ENCODE data around the gene KIF2A.

Gene KIF2A

GRCh38 chr5:62376064-62376463 is 70.1 kb downstream of the KIF2A start:
- TF ChIP-seq CTCF (IDR thresholded peaks at IDR 0.05; ENCODE audit: low read length) (no peak), EZH2phosphoT487 (IDR thresholded peaks at IDR 0.05; ENCODE audit: low read length) (no peak), EZH2 (optimal IDR thresholded peaks at IDR 0.05; ENCODE audit: low read depth, low read length) (no peak)
- no peaks in the 10 kb centered on the region for H3K4me1 ChIP-seq (ENCODE audit: low read length)

DNA sequence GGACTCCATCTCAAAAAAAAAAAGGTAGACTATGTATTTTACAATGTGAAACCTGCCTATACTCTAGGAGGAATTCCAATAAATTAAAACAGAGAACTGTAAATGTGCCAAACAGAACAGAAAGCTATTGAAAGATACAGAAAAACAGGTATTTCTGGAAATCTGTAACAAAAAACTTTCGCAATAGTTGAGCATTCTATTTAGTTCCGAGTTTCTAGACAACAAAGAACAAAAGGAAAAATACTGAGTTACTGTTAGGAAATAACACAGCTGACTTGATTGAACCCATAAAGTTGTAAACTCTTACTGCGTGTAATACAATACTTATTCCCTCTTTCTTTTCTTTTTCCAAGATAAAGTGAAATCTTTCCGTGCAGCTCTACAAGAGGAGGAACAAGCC is 79.1 kb downstream of the KIF2A start:
- Histone ChIP-seq H3K4me3 (ENCODE audit: low read length) (no peak overlapping the region), H3K9me2 (replicated peaks; ENCODE audit: insufficient read depth, low read length) (no peaks in the 10 kb centered on the region), H3K36me3 (replicated peaks; ENCODE audit: insufficient read depth, low read length) (peaks cover 8% of the 10 kb centered on the region; the same call in 1 of the 2 replicates), H3K27ac (ENCODE audit: low read length) (no peak overlapping the region), H4K20me1 (ENCODE audit: insufficient read depth, low read length) (0 out of 2 replicates have a peak, but pooled peaks cover 2% of the 10 kb centered on the region), H3K9me3 (replicated peaks; ENCODE audit: insufficient read depth, low read length) (no peaks in the 10 kb centered on the region), H3F3A (ENCODE audit: insufficient read depth, low read length) (no peaks in the 10 kb centered on the region), H3K79me2 (ENCODE audit: low read length) (no peaks in the 10 kb centered on the region), H3K27me3 (replicated peaks; ENCODE audit: insufficient read depth, low read length) (no peaks in the 10 kb centered on the region), H3K9ac (ENCODE audit: low read length) (no peak overlapping the region), H3K4me1 (ENCODE audit: low read length) (no peaks in the 10 kb centered on the region), H2AFZ (ENCODE audit: low read length) (no peak overlapping the region), H3K4me2 (ENCODE audit: low read depth, low read length) (no peak overlapping the region)
- TF ChIP-seq EZH2 (optimal IDR thresholded peaks at IDR 0.05; ENCODE audit: low read depth, low read length) (no peak), CTCF (IDR thresholded peaks at IDR 0.05; ENCODE audit: low read length) (no peak), EZH2phosphoT487 (IDR thresholded peaks at IDR 0.05; ENCODE audit: low read length) (no peak)
- no peak for DNase-seq

More at GRCh38 chr5:62376064-62376463, 70.1 kb downstream of the KIF2A start:
- Histone ChIP-seq H3K27ac (ENCODE audit: low read length) (no peak overlapping the region), H2AFZ (ENCODE audit: low read length) (no peak overlapping the region), H3K4me2 (ENCODE audit: low read depth, low read length) (no peak overlapping the region), H3K79me2 (ENCODE audit: low read length) (no peaks in the 10 kb centered on the region), H3K4me3 (ENCODE audit: low read length) (no peak overlapping the region), H3K36me3 (replicated peaks; ENCODE audit: insufficient read depth, low read length) (no peaks in the 10 kb centered on the region), H3K27me3 (replicated peaks; ENCODE audit: insufficient read depth, low read length) (no peaks in the 10 kb centered on the region), H3K9ac (ENCODE audit: low read length) (no peak overlapping the region), H3F3A (ENCODE audit: insufficient read depth, low read length) (no peaks in the 10 kb centered on the region), H4K20me1 (ENCODE audit: insufficient read depth, low read length) (no peaks in the 10 kb centered on the region), H3K9me2 (replicated peaks; ENCODE audit: insufficient read depth, low read length) (no peaks in the 10 kb centered on the region), H3K9me3 (replicated peaks; ENCODE audit: insufficient read depth, low read length) (no peaks in the 10 kb centered on the region)
- no peak for DNase-seq

- Histone ChIP-seq H3K4me1 (ENCODE audit: low read length) (no peaks in the 10 kb centered on the region), H3K4me3 (ENCODE audit: low read length) (no peak overlapping the region), H2AFZ (ENCODE audit: low read length) (no peak overlapping the region), H3K79me2 (ENCODE audit: low read length) (no peaks in the 10 kb centered on the region), H4K20me1 (ENCODE audit: insufficient read depth, low read length) (0 out of 2 replicates have a peak, but pooled peaks cover 2% of the 10 kb centered on the region), H3K9ac (ENCODE audit: low read length) (no peak overlapping the region), H3K4me2 (ENCODE audit: low read depth, low read length) (no peak overlapping the region), H3K27me3 (replicated peaks; ENCODE audit: insufficient read depth, low read length) (no peaks in the 10 kb centered on the region), H3F3A (ENCODE audit: insufficient read depth, low read length) (no peaks in the 10 kb centered on the region), H3K36me3 (replicated peaks; ENCODE audit: insufficient read depth, low read length) (peaks cover 8% of the 10 kb centered on the region; the same call in 1 of the 2 replicates), H3K27ac (ENCODE audit: low read length) (no peak overlapping the region), H3K9me2 (replicated peaks; ENCODE audit: insufficient read depth, low read length) (no peaks in the 10 kb centered on the region), H3K9me3 (replicated peaks; ENCODE audit: insufficient read depth, low read length) (no peaks in the 10 kb centered on the region)
- DNase-seq = no peak
- TF ChIP-seq EZH2phosphoT487 (IDR thresholded peaks at IDR 0.05; ENCODE audit: low read length) = no peak
- TF ChIP-seq EZH2 (optimal IDR thresholded peaks at IDR 0.05; ENCODE audit: low read depth, low read length) = no peak
- no peak for TF ChIP-seq CTCF (IDR thresholded peaks at IDR 0.05; ENCODE audit: low read length)
Observed at GRCh38 chr5:62385816-62386400, 79.9 kb downstream of the KIF2A start.

Measured in MM.1S (cell line).